H1 (cell line): Measurements from ENCODE around the gene PARD6A. TPM values are rescaled to one million over a fixed set of nuclear protein-coding genes. Genes with fewer than 3 reads are reported as not detected.

Experiments
- CTCF ChIA-PET: fragments of 300-600 bp; sonication (Branson Sonifier 250); formaldehyde crosslinking; loops from one replicate; lab custom pipeline; 2021; ENCODE audit not compliant: partially characterized antibody; lab: Charles Lee
- POLR2A ChIA-PET: fragments of 300-600 bp; sonication (Branson Sonifier 250); formaldehyde crosslinking; loops from one replicate; lab custom pipeline; 2021; ENCODE audit warnings: inconsistent platforms; ENCODE audit not compliant: partially characterized antibody; lab: Charles Lee
- DNase-seq, 2 experiments: peaks; one replicate each; pipeline versions ENCODE4 v3.0.0 to v3.0.0-alpha.2; 2010 to 2022; ENCODE audit warnings: low spot score in 2 of 2, low read depth in 1 of 2, mixed read lengths in 1 of 2
- FAIRE-seq: peaks from 2 replicates; lab custom pipeline; 2011; peaks lifted over from hg19 to GRCh38; lab: Jason Lieb, UNC
- H2AFZ ChIP-seq: 2 replicates; pipeline ENCODE4 v1.8.1; 2012; ENCODE audit warnings: low read length, inconsistent platforms
- H2AK5ac ChIP-seq: 2 replicates; pipeline ENCODE4 v1.6.1; 2013; ENCODE audit warnings: low read depth, low read length
- H2BK120ac ChIP-seq: replicated peaks from 2 replicates; pipeline ENCODE3; 2013; ENCODE audit warnings: low read depth, low read length, inconsistent platforms
- H2BK12ac ChIP-seq: 2 replicates; pipeline ENCODE4 v1.6.1; 2013; ENCODE audit warnings: low read depth, low read length
- H2BK15ac ChIP-seq: 2 replicates; pipeline ENCODE4 v1.6.1; 2013; ENCODE audit warnings: low read length
- H2BK20ac ChIP-seq: 2 replicates; pipeline ENCODE4 v1.6.1; 2013; ENCODE audit warnings: low read length
- H2BK5ac ChIP-seq: 2 replicates; pipeline ENCODE4 v1.6.1; 2013; ENCODE audit warnings: low read depth, low read length
- H3K14ac ChIP-seq: 2 replicates; pipeline ENCODE4 v1.6.1; 2013; ENCODE audit warnings: inconsistent platforms; ENCODE audit not compliant: insufficient read length
- H3K18ac ChIP-seq: 2 replicates; pipeline ENCODE4 v1.6.1; 2013; ENCODE audit warnings: low read length; ENCODE audit errors: extremely low read depth
- H3K23ac ChIP-seq: 2 replicates; pipeline ENCODE4 v1.6.1; 2013; ENCODE audit warnings: inconsistent platforms; ENCODE audit not compliant: insufficient read length
- H3K23me2 ChIP-seq: 2 replicates; pipeline ENCODE4 v1.6.1; 2013; ENCODE audit warnings: low read depth, low read length
- H3K27ac ChIP-seq: 2 replicates; pipeline ENCODE4 v1.6.1; 2011; ENCODE audit warnings: low read depth, low read length, inconsistent platforms
- H3K27me3 ChIP-seq, 4 experiments: replicated peaks in 1 of 4; 1 replicate in 1 of 4; 2 replicates in 3 of 4; pipeline versions ENCODE4 v1.6.1 to v1.8.1; 2011 to 2013; ENCODE audit warnings: low read length in 3 of 4, mild to moderate bottlenecking in 3 of 4, inconsistent platforms in 2 of 4, mixed read lengths in 2 of 4, moderate library complexity in 1 of 4; ENCODE audit not compliant: control insufficient read depth in 3 of 4, insufficient read depth in 3 of 4; ENCODE audit errors: extremely low read depth in 1 of 4
- H3K36me3 ChIP-seq, 4 experiments: 2 replicates each; pipeline versions ENCODE4 v1.6.1 to v1.8.1; 2011 to 2013; ENCODE audit warnings: mild to moderate bottlenecking in 4 of 4, low read length in 3 of 4, moderate library complexity in 2 of 4, control low read depth in 1 of 4, inconsistent platforms in 1 of 4; ENCODE audit not compliant: insufficient read depth in 4 of 4, control insufficient read depth in 2 of 4
- H3K4ac ChIP-seq: replicated peaks from 2 replicates; pipeline ENCODE3; 2013; ENCODE audit warnings: low read length, low read depth, mixed read lengths, inconsistent platforms; ENCODE audit not compliant: insufficient read length
- H3K4me1 ChIP-seq, 4 experiments: replicated peaks in 1 of 4; 1 replicate in 1 of 4; 2 replicates in 3 of 4; pipeline versions ENCODE4 v1.6.1 to v1.8.1; 2011 to 2013; ENCODE audit warnings: low read length in 3 of 4, inconsistent platforms in 2 of 4, mixed read lengths in 1 of 4; ENCODE audit not compliant: insufficient read depth in 4 of 4, control insufficient read depth in 3 of 4
- H3K4me2 ChIP-seq, 2 experiments: 2 replicates each; pipeline versions ENCODE4 v1.6.1 to v1.8.1; 2011 to 2013; ENCODE audit warnings: low read depth in 2 of 2, low read length in 2 of 2, control low read depth in 1 of 2, inconsistent platforms in 1 of 2, mild to moderate bottlenecking in 1 of 2; ENCODE audit not compliant: insufficient read depth in 1 of 2
- H3K4me3 ChIP-seq, 4 experiments: fragments of 200-600, 300-600 bp in 1 of 4; sonication (generic), shearing (Covaris generic), sonication (Bioruptor Twin) in 1 of 4; 2 replicates each; pipeline versions ENCODE4 v1.5.1 to v1.8.1; 2011 to 2016; ENCODE audit warnings: low read length in 4 of 4, low read depth in 3 of 4, control low read depth in 2 of 4, inconsistent platforms in 2 of 4, mild to moderate bottlenecking in 2 of 4, mixed read lengths in 1 of 4, moderate library complexity in 1 of 4; ENCODE audit not compliant: insufficient read depth in 2 of 4; ENCODE audit errors: extremely low read depth in 1 of 4
- H3K56ac ChIP-seq: replicated peaks from 2 replicates; pipeline ENCODE3; 2013; ENCODE audit warnings: low read depth, mild to moderate bottlenecking, mixed read lengths, low read length, inconsistent platforms; ENCODE audit not compliant: insufficient read length
- H3K79me1 ChIP-seq: 2 replicates; pipeline ENCODE4 v1.6.1; 2013; ENCODE audit warnings: low read depth, low read length, control low read depth
- H3K79me2 ChIP-seq, 2 experiments: 2 replicates each; pipeline versions ENCODE4 v1.6.1 to v1.8.1; 2012 to 2013; ENCODE audit warnings: low read length in 2 of 2, mild to moderate bottlenecking in 2 of 2, inconsistent platforms in 1 of 2; ENCODE audit not compliant: insufficient read depth in 2 of 2, control insufficient read depth in 1 of 2
- H3K9ac ChIP-seq, 4 experiments: replicated peaks in 1 of 4; 1 replicate in 1 of 4; 2 replicates in 3 of 4; pipeline versions ENCODE4 v1.6.1 to v1.8.1; 2011 to 2013; ENCODE audit warnings: low read depth in 3 of 4, low read length in 3 of 4, control low read depth in 2 of 4, mild to moderate bottlenecking in 2 of 4, moderate library complexity in 2 of 4, inconsistent platforms in 1 of 4; ENCODE audit errors: extremely low read depth in 1 of 4
- H3K9me3 ChIP-seq, 2 experiments: 2 replicates each; pipeline versions ENCODE4 v1.6.1 to v1.8.1; 2012 to 2013; ENCODE audit warnings: mild to moderate bottlenecking in 2 of 2, moderate library complexity in 2 of 2, control low read depth in 1 of 2, inconsistent platforms in 1 of 2, low read depth in 1 of 2, low read length in 1 of 2, mixed read lengths in 1 of 2; ENCODE audit not compliant: insufficient read depth in 2 of 2
- H4K20me1 ChIP-seq, 2 experiments: replicated peaks in 1 of 2; 2 replicates each; pipeline versions ENCODE3 to v1.8.1; 2011 to 2013; ENCODE audit warnings: inconsistent platforms in 2 of 2, low read length in 2 of 2, mild to moderate bottlenecking in 1 of 2; ENCODE audit not compliant: insufficient read depth in 2 of 2, control insufficient read depth in 1 of 2
- H4K5ac ChIP-seq: 2 replicates; pipeline ENCODE4 v1.6.1; 2013; ENCODE audit warnings: low read length, low read depth, mixed read lengths, inconsistent platforms; ENCODE audit not compliant: insufficient read length
- H4K8ac ChIP-seq: 2 replicates; pipeline ENCODE4 v1.8.0; 2013; ENCODE audit warnings: mild to moderate bottlenecking, moderate library complexity, low read length, inconsistent platforms; ENCODE audit not compliant: insufficient read depth; ENCODE audit errors: extremely low read depth
- H4K91ac ChIP-seq: replicated peaks from 2 replicates; pipeline ENCODE3; 2013; ENCODE audit warnings: low read length, mixed read lengths, inconsistent platforms; ENCODE audit not compliant: insufficient read length
- CBX5 ChIP-seq: fragments of 300-800, 300-1000 bp; sonication (generic); IDR thresholded peaks from 2 replicates; pipeline ENCODE4 v1.7.1; 2016; ENCODE audit warnings: antibody characterized with exemption, low read length, low read depth
- CHD2 ChIP-seq: IDR thresholded peaks from 2 replicates; pipeline ENCODE4 v1.6.1; 2012; ENCODE audit warnings: low read length, improper control_type of control experiment
- EP300 ChIP-seq, 2 experiments: IDR thresholded peaks; 1 replicate in 1 of 2; 2 replicates in 1 of 2; pipeline ENCODE4 v1.6.1; 2011 to 2012; ENCODE audit warnings: low read depth in 2 of 2, low read length in 2 of 2, mild to moderate bottlenecking in 2 of 2, borderline replicate concordance in 1 of 2, inconsistent platforms in 1 of 2, moderate library complexity in 1 of 2
- FOSL1 ChIP-seq: IDR thresholded peaks from 2 replicates; pipeline ENCODE4 v1.6.1; 2011; ENCODE audit warnings: mild to moderate bottlenecking, low read depth, low read length, moderate library complexity; ENCODE audit not compliant: insufficient read depth
- HDAC6 ChIP-seq: IDR thresholded peaks from one replicate; pipeline ENCODE4 v1.7.1; 2012; ENCODE audit warnings: low read depth, mild to moderate bottlenecking, inconsistent platforms, low read length, moderate library complexity
- JUND ChIP-seq: IDR thresholded peaks from 2 replicates; pipeline ENCODE4 v1.6.1; 2011; ENCODE audit warnings: mild to moderate bottlenecking, improper control_type of control experiment, low read length
- PHF8 ChIP-seq: fragments of 200-600 bp; sonication (generic); conservative IDR thresholded peaks from 2 replicates; pipeline ENCODE4 v1.7.1; 2012; ENCODE audit warnings: low read depth, mild to moderate bottlenecking, inconsistent platforms, low read length, moderate library complexity
- POLR2AphosphoS5 ChIP-seq: IDR thresholded peaks from 2 replicates; pipeline ENCODE4 v1.6.1; 2011; ENCODE audit warnings: low read depth, low read length
- RFX5 ChIP-seq: IDR thresholded peaks from 2 replicates; pipeline ENCODE4 v1.6.1; 2011; ENCODE audit warnings: low read depth, low read length, improper control_type of control experiment, borderline replicate concordance
- SP1 ChIP-seq: IDR thresholded peaks from 2 replicates; pipeline ENCODE4 v1.6.1; 2011; ENCODE audit warnings: low read depth, low read length
- TBP ChIP-seq: IDR thresholded peaks from 2 replicates; pipeline ENCODE4 v1.6.1; 2011; ENCODE audit warnings: low read depth, low read length, improper control_type of control experiment
- TCF12 ChIP-seq: IDR thresholded peaks from 2 replicates; pipeline ENCODE4 v1.6.1; 2011; ENCODE audit warnings: low read depth, mild to moderate bottlenecking, low read length
- ZNF274 ChIP-seq: IDR thresholded peaks from 2 replicates; pipeline ENCODE4 v1.7.0; 2012; ENCODE audit warnings: low read length, borderline replicate concordance; ENCODE audit errors: extremely low read depth
- WGBS, 2 experiments: shearing (Covaris generic) in 1 of 2; methylation state at CpG; one replicate each; pipeline versions ENCODE4 v1.1.6 to v1.1.7; 2013 to 2015; ENCODE audit warnings: low lambda C conversion rate in 2 of 2, mixed read lengths in 2 of 2, inconsistent platforms in 1 of 2, low coverage in 1 of 2, missing lambda C conversion rate in 1 of 2; ENCODE audit not compliant: insufficient replicate concordance in 2 of 2, insufficient coverage in 1 of 2, insufficient read length in 1 of 2; ENCODE audit errors: extremely low coverage in 1 of 2, missing lambda C conversion rate in 1 of 2; 5-methylcytosine and 5-hydroxymethylcytosine counted together
- polyA plus RNA-seq, 7 experiments: library from polyadenylated mRNA; depleted of rRNA in 3 of 7; stranded (reverse) in 5 of 7; unstranded in 2 of 7; fragments of >200 nt in 5 of 7; fragments of 200-250 nt in 2 of 7; gene quantifications; 1 replicate in 5 of 7; 2 replicates in 1 of 7; 4 replicates in 1 of 7; pipeline versions ENCODE4 v1.2.1 to v1.2.3, GENCODE V29; 2011 to 2013; ENCODE audit warnings: missing spikeins in 2 of 7, mixed read lengths in 2 of 7
- total RNA-seq: library from RNA; stranded (reverse); fragmentation: NEBNext Ultra II Directional; extraction: Animal tissue kit (Norgen Biotek cat#: 25700); gene quantifications from 2 replicates; pipeline ENCODE4 v1.2.1, GENCODE V29; 2021

Gene PARD6A
- total and polyA plus RNA-seq, 2 of the 8 experiments (the other 6 are each of a cell fraction or from before 2014, with no cell fraction given), result 15.1 to 21.8 TPM

- Histone ChIP-seq H3K79me2 (no peaks in the 10 kb centered on the region), H3K27ac (no peak overlapping the region), H2BK120ac (no peak overlapping the region), H3K36me3 (peaks cover 3 to 17% (median 8%) of the 10 kb centered on the region in 4 experiments; a peak in 6 of 8 replicates), H2BK5ac (no peak overlapping the region), H2AFZ (no peak overlapping the region), H2BK12ac (no peak overlapping the region), H2BK20ac (no peak overlapping the region), H3K4me1 (no peaks in the 10 kb centered on the region), H3K4ac (no peak overlapping the region), H2AK5ac (no peak overlapping the region), H2BK15ac (no peak overlapping the region), H3K79me1 (no peaks in the 10 kb centered on the region; the same call in 1 of the 2 replicates), H3K4me3 (no peak overlapping the region), H3K4me2 (no peak overlapping the region), H3K56ac (no peak overlapping the region), H4K91ac (no peak overlapping the region), H3K23me2 (no peaks in the 10 kb centered on the region), H3K23ac (no peak overlapping the region), H3K18ac (no peak overlapping the region), H3K9ac (no peak overlapping the region), H4K8ac (no peak overlapping the region), H3K14ac (no peak overlapping the region), H3K27me3 (no peaks in the 10 kb centered on the region), H3K9me3 (no peaks in the 10 kb centered on the region), H4K5ac (no peak overlapping the region), H4K20me1 (peaks cover 1 to 5% of the 10 kb centered on the region in 2 experiments)
- FAIRE-seq, result no peak
- POLR2A ChIA-PET, result no interaction called here
- DNase-seq, result no peak
- 95% methylated on average over 10 of the region's 10 CpGs; no CpG with 5 or more reads in 1 of the 2 experiments for WGBS, 2 experiments
- CTCF ChIA-PET, result interaction anchor here (1.0 to 7.2 kb wide), 9 partner anchors 8 to 159 kb away, joined by 3 to 45 read pairs (median 4); partner anchors contain the start of genes C16orf86 and ENKD1
- TF ChIP-seq PHF8, result no peak
- TF ChIP-seq ZNF274, result no peak
- no peak for TF ChIP-seq EP300 (IDR thresholded peaks at IDR 0.05; ENCODE audit: borderline replicate concordance in 1 of 2, low read depth in 2 of 2, low read length in 2 of 2)
- no peak for TF ChIP-seq JUND
- no peak for TF ChIP-seq RFX5
- TF ChIP-seq TCF12, result no peak
- TF ChIP-seq FOSL1, result no peak
- TF ChIP-seq HDAC6, result no peak
- TF ChIP-seq CHD2, result no peak
- TF ChIP-seq SP1, result no peak
- no peak for TF ChIP-seq POLR2AphosphoS5
- no peak for TF ChIP-seq CBX5
- no peak for TF ChIP-seq TBP
Measured at GRCh38 chr16:67679935-67680897, 19.5 kb downstream of the PARD6A start.
